WTC11 (cell line): ENCODE data around the gene TACO1. TPM values are rescaled to one million over a fixed set of nuclear protein-coding genes. Genes with fewer than 3 reads are reported as not detected.

ENCODE experiments used
- ATAC-seq: fragments of 200-7000 bp; cut with Tn5 transposase; 2 replicates; pipeline ENCODE4 v1.10.0; 2021; ENCODE audit warnings: mild to moderate bottlenecking, moderate library complexity
- Bru-seq: library from RNA; stranded (reverse); fragments of 400-500 nt; gene quantifications from one replicate; lab custom pipeline; 2021; lab: Mats Ljungman, UMichigan
- CTCF ChIA-PET: fragments of 300-600 bp; sonication (Branson Sonifier 250); formaldehyde crosslinking; loops from one replicate; lab custom pipeline; 2021; ENCODE audit warnings: antibody characterized with exemption; lab: Charles Lee
- POLR2A ChIA-PET: fragments of 350-600 bp; sonication (Branson Sonifier 250); formaldehyde crosslinking; loops from one replicate; lab custom pipeline; 2021; ENCODE audit warnings: antibody characterized with exemption; lab: Charles Lee
- DNase-seq: peaks from one replicate; pipeline ENCODE4 v3.0.0; 2021; ENCODE audit warnings: low spot score
- H3K27ac Mint-ChIP-seq: 2 replicates; pipeline ENCODE4 v1.8.0; 2021; ENCODE audit warnings: mixed read lengths
- H3K27me3 Mint-ChIP-seq: 2 replicates; pipeline ENCODE4 v1.8.0; 2021; ENCODE audit warnings: low read depth, mild to moderate bottlenecking, moderate library complexity, mixed read lengths
- H3K36me3 Mint-ChIP-seq: 2 replicates; pipeline ENCODE4 v1.8.0; 2021; ENCODE audit warnings: mixed read lengths
- H3K4me1 Mint-ChIP-seq: 2 replicates; pipeline ENCODE4 v1.8.0; 2022; ENCODE audit warnings: mixed read lengths
- H3K4me3 Mint-ChIP-seq: 2 replicates; pipeline ENCODE4 v1.8.0; 2021; ENCODE audit warnings: mild to moderate bottlenecking, moderate library complexity, mixed read lengths
- H3K9me3 Mint-ChIP-seq: 2 replicates; pipeline ENCODE4 v1.8.0; 2021; ENCODE audit warnings: mixed read lengths
- AFF4 ChIP-seq: sonication (generic); formaldehyde crosslinking; IDR thresholded peaks from 2 replicates; pipeline ENCODE4 v1.8.1; 2023; ENCODE audit warnings: mild to moderate bottlenecking, missing genetic modification reagents, borderline replicate concordance
- AR ChIP-seq: fragments of 250-450 bp; sonication (Bioruptor Pico); IDR thresholded peaks from 2 replicates; pipeline ENCODE4 v1.9.0; 2021; ENCODE audit warnings: mild to moderate bottlenecking
- ATF3 ChIP-seq: sonication (generic); formaldehyde crosslinking; conservative IDR thresholded peaks from 2 replicates; pipeline ENCODE4 v1.8.1; 2022; ENCODE audit warnings: mild to moderate bottlenecking, missing genetic modification reagents
- E2F1 ChIP-seq: sonication (generic); formaldehyde crosslinking; IDR thresholded peaks from 2 replicates; pipeline ENCODE4 v1.8.0; 2022; ENCODE audit warnings: mild to moderate bottlenecking, missing genetic modification reagents
- ETV6 ChIP-seq: sonication (generic); formaldehyde crosslinking; IDR thresholded peaks from 2 replicates; pipeline ENCODE4 v1.8.1; 2022; ENCODE audit warnings: mild to moderate bottlenecking, missing genetic modification reagents
- FOXK1 ChIP-seq: sonication (generic); formaldehyde crosslinking; IDR thresholded peaks from 2 replicates; pipeline ENCODE4 v1.8.0; 2022; ENCODE audit warnings: mild to moderate bottlenecking, moderate library complexity, missing genetic modification reagents
- FOXP1 ChIP-seq: sonication (generic); formaldehyde crosslinking; IDR thresholded peaks from 2 replicates; pipeline ENCODE4 v1.8.0; 2022; ENCODE audit warnings: missing genetic modification reagents, mild to moderate bottlenecking, moderate library complexity, borderline replicate concordance
- HMGXB4 ChIP-seq: sonication (generic); formaldehyde crosslinking; IDR thresholded peaks from 2 replicates; pipeline ENCODE4 v1.8.1; 2023; ENCODE audit warnings: mild to moderate bottlenecking, moderate library complexity, missing genetic modification reagents
- IRF1 ChIP-seq: sonication (generic); formaldehyde crosslinking; IDR thresholded peaks from 2 replicates; pipeline ENCODE4 v1.8.0; 2023; ENCODE audit warnings: missing genetic modification reagents
- MLX ChIP-seq: sonication (generic); formaldehyde crosslinking; IDR thresholded peaks from 2 replicates; pipeline ENCODE4 v1.8.1; 2023; ENCODE audit warnings: mild to moderate bottlenecking, missing genetic modification reagents, moderate library complexity
- MYBL2 ChIP-seq: sonication (generic); formaldehyde crosslinking; IDR thresholded peaks from 2 replicates; pipeline ENCODE4 v1.8.1; 2023; ENCODE audit warnings: mild to moderate bottlenecking, moderate library complexity, missing genetic modification reagents
- SP1 ChIP-seq: sonication (generic); formaldehyde crosslinking; conservative IDR thresholded peaks from 2 replicates; pipeline ENCODE4 v1.8.1; 2022; ENCODE audit warnings: missing genetic modification reagents
- TEAD4 ChIP-seq: sonication (generic); formaldehyde crosslinking; IDR thresholded peaks from 2 replicates; pipeline ENCODE4 v1.8.0; 2022; ENCODE audit warnings: mild to moderate bottlenecking, missing genetic modification reagents
- TP53 ChIP-seq: sonication (generic); formaldehyde crosslinking; IDR thresholded peaks from 2 replicates; pipeline ENCODE4 v1.8.1; 2023; ENCODE audit warnings: mild to moderate bottlenecking, missing genetic modification reagents
- USF2 ChIP-seq: sonication (generic); formaldehyde crosslinking; IDR thresholded peaks from 2 replicates; pipeline ENCODE4 v1.8.1; 2023; ENCODE audit warnings: mild to moderate bottlenecking, missing genetic modification reagents, moderate library complexity
- ZBTB21 ChIP-seq: sonication (generic); formaldehyde crosslinking; IDR thresholded peaks from 2 replicates; pipeline ENCODE4 v1.8.1; 2023; ENCODE audit warnings: mild to moderate bottlenecking, missing genetic modification reagents, borderline replicate concordance
- ZBTB43 ChIP-seq: sonication (generic); formaldehyde crosslinking; IDR thresholded peaks from 2 replicates; pipeline ENCODE4 v1.8.1; 2023; ENCODE audit warnings: mild to moderate bottlenecking, missing genetic modification reagents
- ZNF121 ChIP-seq: sonication (generic); formaldehyde crosslinking; IDR thresholded peaks from 2 replicates; pipeline ENCODE4 v1.8.0; 2023; ENCODE audit warnings: missing genetic modification reagents
- ZNF423 ChIP-seq: fragments of 250-450 bp; sonication (Bioruptor Pico); IDR thresholded peaks from 2 replicates; pipeline ENCODE4 v2.1.2; 2022; ENCODE audit warnings: mild to moderate bottlenecking, moderate library complexity
- long read RNA-seq, 3 experiments: library from RNA in 1 of 3; library from capped mRNA in 1 of 3; library from polyadenylated mRNA in 1 of 3; unstranded in 2 of 3; stranded (forward) in 1 of 3; transcript quantifications; one replicate each; pipeline ENCODE4 v2.0.0, GENCODE V29; 2021
- total RNA-seq: library from RNA; stranded (reverse); gene quantifications from 3 replicates; pipeline ENCODE4 v1.2.3, GENCODE V29; 2021

Gene TACO1
- total RNA-seq: 22.8 to 26.9 TPM (median 24.1 TPM) in 3 replicates
- percentile 72 among the genes with signal in this experiment for Bru-seq, nascent RNA
- long read RNA-seq, experiment 1, transcript TACO1-201 (5 exons, 1,469 nt): major isoform, 66 of 72 reads
- long read RNA-seq, experiment 1, partial matches to known transcripts: 2 of 72 reads
- long read RNA-seq, experiment 1, other reads (novel, unspliced or antisense): 4 of 72 reads
- long read RNA-seq, experiment 2, transcript TACO1-201 (5 exons, 1,469 nt): major isoform, 30 of 39 reads
- long read RNA-seq, experiment 2, partial matches to known transcripts: 7 of 39 reads
- long read RNA-seq, experiment 2, other reads (novel, unspliced or antisense): 2 of 39 reads
- long read RNA-seq, experiment 3, partial matches to known transcripts: 0 of 1 reads
- long read RNA-seq, experiment 3, other reads (novel, unspliced or antisense): 1 of 1 reads

- Mint-ChIP-seq H3K9me3 (no peaks in the 10 kb centered on the region), H3K36me3 (peaks cover 13% of the 10 kb centered on the region), H3K4me1 (peaks cover 9% of the 10 kb centered on the region), H3K4me3 (peak within 1 kb of the TSS; percentile 84), H3K27me3 (no peaks in the 10 kb centered on the region), H3K27ac (peak within 1 kb of the TSS; percentile 89)
- ChIA-PET POLR2A (interaction anchor here (1.1 kb wide), 1 partner anchor 15 kb away, joined by 3 read pairs; no protein-coding TSS in a partner anchor), CTCF (interaction anchor here (1.1 to 4.8 kb wide), 7 partner anchors 11 to 194 kb away, joined by 3 to 30 read pairs (median 4); partner anchors contain the start of gene MAP3K3)
- peak; percentile 83 for DNase-seq
- ATAC-seq: peak; percentile 96
- no peak for TF ChIP-seq ZNF121
- no peak for TF ChIP-seq USF2
- peak; percentile 49; the same call in 1 of the 2 replicates for TF ChIP-seq MYBL2 (CRISPR knock-in tag)
- TF ChIP-seq AFF4 (CRISPR knock-in tag): no peak
- peak; percentile 95 for TF ChIP-seq FOXK1 (CRISPR knock-in tag)
- TF ChIP-seq AR (CRISPR knock-in tag): peak; percentile 53; the same call in 1 of the 2 replicates
- 0 out of 2 replicates have a peak, but pooled peaks have one; percentile 14 for TF ChIP-seq ZNF423 (CRISPR knock-in tag)
- no peak for TF ChIP-seq TEAD4 (CRISPR knock-in tag)
- no peak for TF ChIP-seq TP53
- TF ChIP-seq ATF3 (CRISPR knock-in tag): no peak
- peak; percentile 64; the same call in 1 of the 2 replicates for TF ChIP-seq E2F1 (CRISPR knock-in tag)
- TF ChIP-seq ZBTB43 (CRISPR knock-in tag): no peak
- no peak for TF ChIP-seq MLX (CRISPR knock-in tag)
- peak; percentile 75 for TF ChIP-seq SP1 (CRISPR knock-in tag)
- TF ChIP-seq ETV6 (CRISPR knock-in tag): peak; percentile 79; the same call in 1 of the 2 replicates
- no peak for TF ChIP-seq ZBTB21 (CRISPR knock-in tag)
- TF ChIP-seq FOXP1 (CRISPR knock-in tag): peak; percentile 79; the same call in 1 of the 2 replicates
- 0 out of 2 replicates have a peak, but pooled peaks have one; percentile 46 for TF ChIP-seq IRF1 (CRISPR knock-in tag)
- TF ChIP-seq HMGXB4 (CRISPR knock-in tag): 0 out of 2 replicates have a peak, but pooled peaks have one; percentile 24
Measured at GRCh38 chr17:63600569-63601438, at the start of gene TACO1. TSS of gene TACO1 (plus strand) at chr17:63600895. CDS start at chr17:63601084, 189 bp downstream.
